HepG2 (cell line): ENCODE measurements around the gene CHN1. TPM values are rescaled to one million over a fixed set of nuclear protein-coding genes. Genes with fewer than 3 reads are reported as not detected.

Experiments
- ATAC-seq: fragments of 200-7000 bp; cut with Tn5 transposase; 3 replicates; pipeline ENCODE4 v1.9.1; 2020; ENCODE audit warnings: mild to moderate bottlenecking, moderate library complexity
- BruUV-seq: library from RNA; stranded (reverse); fragments of 400-500 nt; replicated peaks from 2 replicates; lab custom pipeline; 2021; lab: Mats Ljungman, UMichigan
- CTCF ChIA-PET: fragments of 300-600 bp; formaldehyde crosslinking; extraction: SDS; loops from one replicate; lab custom pipeline; 2021; ENCODE audit warnings: low total read pairs, inconsistent platforms, low intra/inter-chr PET ratio; lab: Yijun Ruan, JAX
- POLR2A ChIA-PET: fragments of 350-600 bp; sonication (Branson Sonifier 250); formaldehyde crosslinking; loops from one replicate; lab custom pipeline; 2020; ENCODE audit warnings: antibody characterized with exemption, inconsistent platforms; lab: Yijun Ruan, JAX
- DNase-seq: peaks from one replicate; pipeline ENCODE4 v3.0.0-alpha.2; 2015; ENCODE audit warnings: low spot score
- FAIRE-seq: peaks from 3 replicates; lab custom pipeline; 2011; peaks lifted over from hg19 to GRCh38; lab: Jason Lieb, UNC
- H2AFZ ChIP-seq: one replicate; pipeline ENCODE4 v1.6.1; 2011; ENCODE audit warnings: low read length, inconsistent platforms
- H3K27ac ChIP-seq: fragments of 300-600 bp; 3 replicates; pipeline ENCODE4 v1.8.0; 2011; ENCODE audit warnings: mixed run types, mild to moderate bottlenecking, mixed read lengths, low read length, inconsistent platforms; ENCODE audit not compliant: insufficient read depth; ENCODE audit errors: extremely low read length
- H3K27me3 ChIP-seq, 2 experiments: fragments of 200-600 bp in 1 of 2; 2 replicates in 1 of 2; 3 replicates in 1 of 2; pipeline versions ENCODE4 v1.6.0 to v1.8.0; 2011; ENCODE audit warnings: low read length in 2 of 2, mild to moderate bottlenecking in 2 of 2, moderate library complexity in 2 of 2, inconsistent platforms in 1 of 2; ENCODE audit not compliant: insufficient read depth in 2 of 2, control insufficient read depth in 1 of 2
- H3K36me3 ChIP-seq, 2 experiments: fragments of 200-600 bp in 1 of 2; replicated peaks in 1 of 2; 2 replicates in 1 of 2; 3 replicates in 1 of 2; pipeline versions ENCODE4 v1.5.1 to v1.8.0; 2011; ENCODE audit warnings: low read length in 2 of 2, inconsistent platforms in 1 of 2; ENCODE audit not compliant: insufficient read depth in 2 of 2, control insufficient read depth in 1 of 2
- H3K4me1 ChIP-seq: 2 replicates; pipeline ENCODE4 v1.5.1; 2012; ENCODE audit warnings: low read length, inconsistent platforms; ENCODE audit not compliant: insufficient read depth
- H3K4me2 ChIP-seq: 2 replicates; pipeline ENCODE4 v1.6.0; 2011; ENCODE audit warnings: low read depth, low read length, inconsistent platforms
- H3K4me3 ChIP-seq, 3 experiments: fragments of 200-600 bp in 1 of 3; sonication (generic), shearing (Covaris generic) in 1 of 3; replicated peaks in 1 of 3; 2 replicates each; pipeline ENCODE4 v1.5.1; 2011 to 2016; ENCODE audit warnings: low read length in 3 of 3, inconsistent platforms in 2 of 3, low read depth in 2 of 3, mild to moderate bottlenecking in 2 of 3, control low read depth in 1 of 3, mixed read lengths in 1 of 3; ENCODE audit not compliant: insufficient read depth in 1 of 3
- H3K79me2 ChIP-seq: one replicate; pipeline ENCODE4 v1.6.1; 2011; ENCODE audit warnings: low read length, inconsistent platforms; ENCODE audit not compliant: insufficient read depth
- H3K9ac ChIP-seq: 2 replicates; pipeline ENCODE4 v1.6.0; 2011; ENCODE audit warnings: mild to moderate bottlenecking, low read depth, low read length, inconsistent platforms; ENCODE audit not compliant: insufficient read depth
- H3K9me3 ChIP-seq: 2 replicates; pipeline ENCODE4 v1.5.1; 2012; ENCODE audit warnings: mild to moderate bottlenecking, low read length
- H4K20me1 ChIP-seq: 2 replicates; pipeline ENCODE4 v1.6.0; 2011; ENCODE audit warnings: inconsistent platforms, mild to moderate bottlenecking, low read length, moderate library complexity; ENCODE audit not compliant: insufficient read depth
- CC2D1A ChIP-seq: sonication (generic); formaldehyde crosslinking; IDR thresholded peaks from 2 replicates; pipeline ENCODE4 v1.8.1; 2023; ENCODE audit warnings: mild to moderate bottlenecking, missing genetic modification reagents
- CEBPZ ChIP-seq: IDR thresholded peaks from 2 replicates; pipeline ENCODE4 v1.6.1; 2012; ENCODE audit warnings: low read length, improper control_type of control experiment
- FOXK1 ChIP-seq: sonication (generic); formaldehyde crosslinking; IDR thresholded peaks from 2 replicates; pipeline ENCODE4 v1.4.0; 2020; ENCODE audit warnings: low read depth, missing genetic modification reagents, borderline replicate concordance
- HOXA3 ChIP-seq: sonication (generic); formaldehyde crosslinking; IDR thresholded peaks from 2 replicates; pipeline ENCODE4 v1.5.0; 2020; ENCODE audit warnings: missing genetic modification reagents
- KLF13 ChIP-seq: sonication (generic); formaldehyde crosslinking; IDR thresholded peaks from 2 replicates; pipeline ENCODE4 v1.4.0; 2020; ENCODE audit warnings: mild to moderate bottlenecking, missing genetic modification reagents
- MAFK ChIP-seq, 2 experiments: IDR thresholded peaks in 1 of 2; conservative IDR thresholded peaks in 1 of 2; 2 replicates each; pipeline ENCODE4 v1.6.1; 2011; ENCODE audit warnings: improper control_type of control experiment in 2 of 2, low read length in 2 of 2
- ZC3H13 ChIP-seq: sonication (generic); formaldehyde crosslinking; IDR thresholded peaks from 2 replicates; pipeline ENCODE4 v1.8.1; 2023; ENCODE audit warnings: mild to moderate bottlenecking, missing genetic modification reagents, moderate library complexity
- ZFX ChIP-seq: sonication (generic); formaldehyde crosslinking; IDR thresholded peaks from 2 replicates; pipeline ENCODE4 v1.4.0; 2020; ENCODE audit warnings: mild to moderate bottlenecking, low read depth, missing genetic modification reagents, moderate library complexity
- ZNF496 ChIP-seq: sonication (generic); formaldehyde crosslinking; IDR thresholded peaks from 2 replicates; pipeline ENCODE4 v1.8.1; 2023; ENCODE audit warnings: mild to moderate bottlenecking, moderate library complexity, missing genetic modification reagents; ENCODE audit not compliant: insufficient replicate concordance
- ZNF530 ChIP-seq: sonication (generic); formaldehyde crosslinking; IDR thresholded peaks from 2 replicates; pipeline ENCODE4 v1.5.0; 2020; ENCODE audit warnings: low read depth, mild to moderate bottlenecking, missing genetic modification reagents
- ZNF570 ChIP-seq: sonication (generic); formaldehyde crosslinking; IDR thresholded peaks from 2 replicates; pipeline ENCODE4 v1.4.0; 2020; ENCODE audit warnings: mild to moderate bottlenecking, missing genetic modification reagents, borderline replicate concordance
- ZNF773 ChIP-seq: sonication (generic); formaldehyde crosslinking; IDR thresholded peaks from 2 replicates; pipeline ENCODE4 v1.4.0; 2020; ENCODE audit warnings: missing genetic modification reagents, borderline replicate concordance
- ZNF790 ChIP-seq: sonication (generic); formaldehyde crosslinking; IDR thresholded peaks from 2 replicates; pipeline ENCODE4 v1.8.0; 2022; ENCODE audit warnings: missing genetic modification reagents, mild to moderate bottlenecking, borderline replicate concordance
- WGBS: methylation state at CpG from one replicate; pipeline ENCODE4 v1.1.6; 2017; ENCODE audit warnings: low lambda C conversion rate; 5-methylcytosine and 5-hydroxymethylcytosine counted together
- in situ Hi-C: cut with HindIII; loops from 2 replicates; pipeline ENCODE4 v1.10.0; 2017; ENCODE audit warnings: low pct_unique_long_range_greater_than_20kb; ENCODE audit not compliant: extremely low pct_ligation_motif_present
- intact Hi-C: fragments of 100-400 bp; cut with micrococcal nuclease; formaldehyde crosslinking; loops from one replicate; pipeline ENCODE4 v1.10.0; 2022; ENCODE audit not compliant: unreplicated experiment
- polyA plus RNA-seq, 8 experiments: library from polyadenylated mRNA; depleted of rRNA in 3 of 8; stranded (reverse) in 7 of 8; unstranded in 1 of 8; fragments of >200 nt; fragmentation: Illumina TruSeq in 4 of 8; extraction: Trizol in 4 of 8; gene quantifications; 2 replicates each; pipeline versions ENCODE4 v1.2.1 to v1.2.3, GENCODE V29; 2011 to 2016; ENCODE audit warnings: low read depth in 4 of 8, missing spikeins in 1 of 8, mixed read lengths in 1 of 8; ENCODE audit not compliant: insufficient read depth in 1 of 8
- total RNA-seq, 5 experiments: library from RNA; depleted of rRNA; stranded (reverse); fragments of >200 nt; fragmentation: Illumina TruSeq; extraction: Trizol; gene quantifications; 2 replicates each; pipeline ENCODE4 v1.2.3, GENCODE V29; 2016; ENCODE audit warnings: low read depth in 1 of 5
- TF ChIP-seq, protein P1 (sequence below): sonication (generic); formaldehyde crosslinking; IDR thresholded peaks from 2 replicates; pipeline ENCODE4 v1.4.0; 2020; ENCODE audit warnings: missing genetic modification reagents
- TF ChIP-seq, protein P2 (sequence below): sonication (generic); formaldehyde crosslinking; IDR thresholded peaks from 2 replicates; pipeline ENCODE4 v1.4.0; 2020; ENCODE audit warnings: mild to moderate bottlenecking, missing genetic modification reagents, borderline replicate concordance
- TF ChIP-seq, protein P3 (sequence below): sonication (generic); formaldehyde crosslinking; IDR thresholded peaks from 2 replicates; pipeline ENCODE4 v1.8.0; 2022; ENCODE audit warnings: missing genetic modification reagents, mild to moderate bottlenecking, borderline replicate concordance

CHN1 gene
- total and polyA plus RNA-seq, 2 of the 13 experiments (the other 11 are each of a cell fraction or from before 2014, with no cell fraction given) = 2.8 to 3.5 TPM

DNA sequence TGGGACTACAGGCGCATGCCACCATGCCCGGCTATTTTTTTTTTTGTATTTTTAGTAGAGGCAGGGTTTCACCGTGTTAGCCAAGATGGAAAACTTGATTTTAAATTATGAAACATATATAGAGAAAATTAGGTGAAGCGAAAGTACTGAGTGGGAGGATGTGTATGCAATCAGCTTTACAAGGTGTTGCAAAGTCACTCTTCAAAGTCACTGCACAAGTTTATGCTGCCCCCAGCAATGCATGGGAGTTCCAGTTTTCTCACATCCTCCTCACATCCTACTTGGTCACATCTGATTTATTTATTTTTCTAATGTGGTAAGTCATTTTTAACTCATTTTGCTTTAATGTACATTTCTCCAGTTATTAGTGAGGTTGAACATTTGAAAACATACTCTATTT, 49.2 kb upstream of the CHN1 start:
- Histone ChIP-seq H2AFZ (no peak overlapping the region), H3K9ac (no peak overlapping the region), H3K4me1 (peaks cover 16% of the 10 kb centered on the region), H4K20me1 (no peaks in the 10 kb centered on the region), H3K4me3 (no peak overlapping the region), H3K36me3 (peaks cover 0 to 1% of the 10 kb centered on the region in 2 experiments; a peak in 2 of 5 replicates), H3K79me2 (no peaks in the 10 kb centered on the region), H3K9me3 (no peaks in the 10 kb centered on the region), H3K27me3 (no peaks in the 10 kb centered on the region), H3K4me2 (no peak overlapping the region), H3K27ac (no peak overlapping the region)
- ATAC-seq (no peak), FAIRE-seq (no peak), DNase-seq (no peak)
- in situ Hi-C loops (no loop called here), intact Hi-C loops (no loop called here)
- 97% methylated on average over 4 of the region's 4 CpGs for WGBS
- POLR2A ChIA-PET = interaction anchor here (1.1 kb wide), 1 partner anchor 9 kb away, joined by 3 read pairs; no protein-coding TSS in a partner anchor
- no TSS peak for BruUV-seq
- CTCF ChIA-PET = no interaction called here
- no peak for TF ChIP-seq FOXK1 (CRISPR knock-in tag)
- no peak for TF ChIP-seq ZNF530
- TF ChIP-seq, protein P1, sequence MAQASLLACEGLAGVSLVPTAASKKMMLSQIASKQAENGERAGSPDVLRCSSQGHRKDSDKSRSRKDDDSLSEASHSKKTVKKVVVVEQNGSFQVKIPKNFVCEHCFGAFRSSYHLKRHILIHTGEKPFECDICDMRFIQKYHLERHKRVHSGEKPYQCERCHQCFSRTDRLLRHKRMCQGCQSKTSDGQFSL (CRISPR knock-in tag) = no peak
- TF ChIP-seq CC2D1A (CRISPR knock-in tag) = no peak
- TF ChIP-seq ZNF790 (CRISPR knock-in tag) = no peak
- TF ChIP-seq HOXA3 = no peak
- no peak for TF ChIP-seq ZNF773 (CRISPR knock-in tag)
- TF ChIP-seq MAFK (conservative IDR thresholded peaks at IDR 0.05 in 1 of 2, IDR thresholded peaks at IDR 0.05 in 1 of 2; ENCODE audit: low read length in 2 of 2) = no peak
- no peak for TF ChIP-seq ZNF496
- no peak for TF ChIP-seq ZNF570 (CRISPR knock-in tag)
- TF ChIP-seq, protein P2, sequence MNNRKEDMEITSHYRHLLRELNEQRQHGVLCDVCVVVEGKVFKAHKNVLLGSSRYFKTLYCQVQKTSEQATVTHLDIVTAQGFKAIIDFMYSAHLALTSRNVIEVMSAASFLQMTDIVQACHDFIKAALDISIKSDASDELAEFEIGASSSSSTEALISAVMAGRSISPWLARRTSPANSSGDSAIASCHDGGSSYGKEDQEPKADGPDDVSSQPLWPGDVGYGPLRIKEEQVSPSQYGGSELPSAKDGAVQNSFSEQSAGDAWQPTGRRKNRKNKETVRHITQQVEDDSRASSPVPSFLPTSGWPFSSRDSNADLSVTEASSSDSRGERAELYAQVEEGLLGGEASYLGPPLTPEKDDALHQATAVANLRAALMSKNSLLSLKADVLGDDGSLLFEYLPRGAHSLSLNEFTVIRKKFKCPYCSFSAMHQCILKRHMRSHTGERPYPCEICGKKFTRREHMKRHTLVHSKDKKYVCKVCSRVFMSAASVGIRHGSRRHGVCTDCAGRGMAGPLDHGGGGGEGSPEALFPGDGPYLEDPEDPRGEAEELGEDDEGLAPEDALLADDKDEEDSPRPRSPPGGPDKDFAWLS = no peak
- TF ChIP-seq CEBPZ = no peak
- TF ChIP-seq, protein P3, sequence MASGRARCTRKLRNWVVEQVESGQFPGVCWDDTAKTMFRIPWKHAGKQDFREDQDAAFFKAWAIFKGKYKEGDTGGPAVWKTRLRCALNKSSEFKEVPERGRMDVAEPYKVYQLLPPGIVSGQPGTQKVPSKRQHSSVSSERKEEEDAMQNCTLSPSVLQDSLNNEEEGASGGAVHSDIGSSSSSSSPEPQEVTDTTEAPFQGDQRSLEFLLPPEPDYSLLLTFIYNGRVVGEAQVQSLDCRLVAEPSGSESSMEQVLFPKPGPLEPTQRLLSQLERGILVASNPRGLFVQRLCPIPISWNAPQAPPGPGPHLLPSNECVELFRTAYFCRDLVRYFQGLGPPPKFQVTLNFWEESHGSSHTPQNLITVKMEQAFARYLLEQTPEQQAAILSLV (CRISPR knock-in tag) = no peak
- TF ChIP-seq ZFX = no peak
- no peak for TF ChIP-seq KLF13 (CRISPR knock-in tag)
- no peak for TF ChIP-seq ZC3H13
